Activated CD4-positive, alpha-beta T cell treated with anti-CD3 and anti-CD28 coated beads for 36 hours (primary cell): ENCODE data around the gene GHITM. TPM values are rescaled to one million over a fixed set of nuclear protein-coding genes. Genes with fewer than 3 reads are reported as not detected.
"Not testable (repeated sequence)": the region's sequence is repeated elsewhere in the genome, so short reads cannot be mapped to it uniquely, and the experiment has no call there.

Experiments
- ATAC-seq: fragments of 200-7000 bp; cut with Tn5 transposase; one replicate; pipeline ENCODE4 v1.10.0; 2021; ENCODE audit warnings: mild to moderate bottlenecking, moderate library complexity
- CTCF ChIA-PET: fragments of 350-600 bp; sonication (Branson Sonifier 250); formaldehyde crosslinking; loops from one replicate; lab custom pipeline; 2021; ENCODE audit warnings: antibody characterized with exemption; lab: Charles Lee
- POLR2A ChIA-PET: fragments of 350-600 bp; sonication (Branson Sonifier 250); formaldehyde crosslinking; loops from one replicate; lab custom pipeline; 2021; ENCODE audit warnings: antibody characterized with exemption, inconsistent platforms; lab: Charles Lee
- DNase-seq: peaks from one replicate; pipeline ENCODE4 v3.0.0-alpha.2; 2020
- H3K27ac Mint-ChIP-seq: one replicate; pipeline ENCODE4 v1.8.0; 2021; ENCODE audit warnings: mixed read lengths
- H3K27me3 Mint-ChIP-seq: one replicate; pipeline ENCODE4 v1.8.0; 2021; ENCODE audit warnings: mixed read lengths
- H3K36me3 Mint-ChIP-seq: one replicate; pipeline ENCODE4 v1.8.0; 2021; ENCODE audit warnings: low read depth, mixed read lengths
- H3K4me1 Mint-ChIP-seq: one replicate; pipeline ENCODE4 v1.8.0; 2021; ENCODE audit warnings: mixed read lengths
- H3K4me3 Mint-ChIP-seq: one replicate; pipeline ENCODE4 v1.8.0; 2021; ENCODE audit warnings: mild to moderate bottlenecking, moderate library complexity, mixed read lengths
- H3K9me3 Mint-ChIP-seq: one replicate; pipeline ENCODE4 v1.8.0; 2021; ENCODE audit warnings: low read depth, mixed read lengths
- intact Hi-C, 2 experiments: fragments of 100-400 bp; cut with DNase I in 1 of 2; cut with micrococcal nuclease in 1 of 2; formaldehyde crosslinking; loops; one replicate each; pipeline versions ENCODE4 v1.14.2 to v1.15.1; 2022 to 2024; cut with DNase I, micrococcal nuclease
- total RNA-seq, 2 experiments: library from RNA; stranded (reverse); gene quantifications; one replicate each; pipeline ENCODE4 v1.2.3, GENCODE V29; 2021

Gene GHITM
- total RNA-seq, 2 experiments from 2014 or later = 121 to 178 TPM

GRCh38 chr10:84148006-84148597, 8.8 kb downstream of the GHITM start:
- H3K27me3 Mint-ChIP-seq, H3K4me3 Mint-ChIP-seq, H3K9me3 Mint-ChIP-seq, H3K27ac Mint-ChIP-seq: not testable (repeated sequence)
- ChIA-PET CTCF (interaction anchor here (0.6 to 3.9 kb wide), 22 partner anchors 8 to 395 kb away, joined by 3 to 68 read pairs (median 6); partner anchors contain the start of genes CDHR1, GHITM and GPR15LG), POLR2A (interaction anchor here (0.6 to 0.9 kb wide), 3 partner anchors 9 to 66 kb away, joined by 3 to 10 read pairs (median 4); partner anchors contain the start of gene GHITM)
- intact Hi-C loops = loop anchor here (1.0 to 10.0 kb wide), 3 partner anchors 57 to 387 kb away; no protein-coding TSS in a partner anchor
- peaks cover 22% of the 10 kb centered on the region for H3K4me1 Mint-ChIP-seq
- ATAC-seq = peak; percentile 63
- DNase-seq = peak; percentile 15
- H3K36me3 Mint-ChIP-seq = peaks cover 56% of the 10 kb centered on the region

- no peak overlapping the region for H3K4me3 Mint-ChIP-seq
- H3K27me3 Mint-ChIP-seq = no peaks in the 10 kb centered on the region
- ATAC-seq (no peak), DNase-seq (no peak)
- H3K4me1 Mint-ChIP-seq = peaks cover 28% of the 10 kb centered on the region
- ChIA-PET CTCF (interaction anchor here (0.8 to 3.9 kb wide), 7 partner anchors 9 to 391 kb away, joined by 3 to 68 read pairs (median 4); partner anchors contain the start of gene GHITM), POLR2A (interaction anchor here (1.2 kb wide), 1 partner anchor 11 kb away, joined by 6 read pairs; the partner anchor contains the start of gene GHITM)
- peak overlapping the region; percentile 48 for H3K27ac Mint-ChIP-seq
- H3K36me3 Mint-ChIP-seq = peaks cover 57% of the 10 kb centered on the region
- H3K9me3 Mint-ChIP-seq = no peaks in the 10 kb centered on the region
- intact Hi-C loops = loop anchor here (5.0 to 10.0 kb wide), 2 partner anchors 107 to 385 kb away; no protein-coding TSS in a partner anchor
Measured at GRCh38 chr10:84149854-84150253, 10.5 kb downstream of the GHITM start.

- Mint-ChIP-seq H3K36me3 (peaks cover 50% of the 10 kb centered on the region), H3K27ac (peak overlapping the region; percentile 75), H3K4me1 (peaks cover 33% of the 10 kb centered on the region), H3K9me3 (no peaks in the 10 kb centered on the region), H3K4me3 (no peak overlapping the region), H3K27me3 (no peaks in the 10 kb centered on the region)
- intact Hi-C loops = loop anchor here in 1 of 2 experiments (2.0 kb wide), 1 partner anchor 14 kb away; the partner anchor contains the start of gene GHITM
- ATAC-seq (peak; percentile 57), DNase-seq (no peak)
- CTCF ChIA-PET = interaction anchor here (1.1 to 1.9 kb wide), 2 partner anchors 8 to 50 kb away, joined by 4 to 5 read pairs; no protein-coding TSS in a partner anchor
- POLR2A ChIA-PET = no interaction called here
Measured at GRCh38 chr10:84152769-84153168, 13.5 kb downstream of the GHITM start.

GRCh38 chr10:84155521-84155920, 16.2 kb downstream of the GHITM start:
- Mint-ChIP-seq H3K27ac (peak overlapping the region; percentile 60), H3K27me3 (no peaks in the 10 kb centered on the region), H3K9me3 (no peaks in the 10 kb centered on the region), H3K36me3 (peaks cover 35% of the 10 kb centered on the region), H3K4me1 (peaks cover 39% of the 10 kb centered on the region), H3K4me3 (no peak overlapping the region)
- POLR2A ChIA-PET = interaction anchor here (1.1 kb wide), 1 partner anchor 27 kb away, joined by 6 read pairs; no protein-coding TSS in a partner anchor
- CTCF ChIA-PET = interaction anchor here (0.7 to 2.0 kb wide), 3 partner anchors 8 to 174 kb away, joined by 3 to 14 read pairs (median 3); no protein-coding TSS in a partner anchor
- intact Hi-C loops = no loop called here
- ATAC-seq (no peak), DNase-seq (no peak)

- ChIA-PET POLR2A (interaction anchor here (1.1 kb wide), 1 partner anchor 26 kb away, joined by 6 read pairs; no protein-coding TSS in a partner anchor), CTCF (interaction anchor here (0.8 to 2.0 kb wide), 3 partner anchors 8 to 80 kb away, joined by 3 to 14 read pairs (median 5); no protein-coding TSS in a partner anchor)
- Mint-ChIP-seq H3K4me3 (no peak overlapping the region), H3K9me3 (no peaks in the 10 kb centered on the region), H3K36me3 (peaks cover 35% of the 10 kb centered on the region), H3K4me1 (peaks cover 39% of the 10 kb centered on the region), H3K27me3 (no peaks in the 10 kb centered on the region), H3K27ac (no peak overlapping the region)
- DNase-seq = no peak
- ATAC-seq = no peak
- intact Hi-C loops = loop anchor here in 1 of 2 experiments (2.0 kb wide), 1 partner anchor 49 kb away; no protein-coding TSS in a partner anchor
Measured at GRCh38 chr10:84156009-84156408, 16.7 kb downstream of the GHITM start.

GRCh38 chr10:84156768-84157167, 17.5 kb downstream of the GHITM start:
- Mint-ChIP-seq H3K9me3 (no peaks in the 10 kb centered on the region), H3K4me3 (no peak overlapping the region), H3K36me3 (peaks cover 33% of the 10 kb centered on the region), H3K27me3 (no peaks in the 10 kb centered on the region), H3K27ac (peak overlapping the region; percentile 77), H3K4me1 (peaks cover 37% of the 10 kb centered on the region)
- intact Hi-C loops = loop anchor here in 1 of 2 experiments (2.0 kb wide), 1 partner anchor 48 kb away; no protein-coding TSS in a partner anchor
- ChIA-PET CTCF (interaction anchor here (0.7 to 2.0 kb wide), 6 partner anchors 9 to 79 kb away, joined by 3 to 14 read pairs (median 4); no protein-coding TSS in a partner anchor), POLR2A (interaction anchor here (0.7 to 1.1 kb wide), 2 partner anchors 26 to 138 kb away, joined by 3 to 6 read pairs; no protein-coding TSS in a partner anchor)
- DNase-seq (peak; percentile 70), ATAC-seq (peak; percentile 90)

GRCh38 chr10:84158061-84158460, 18.8 kb downstream of the GHITM start:
- DNase-seq = no peak
- Mint-ChIP-seq H3K27me3 (no peaks in the 10 kb centered on the region), H3K4me1 (peaks cover 27% of the 10 kb centered on the region), H3K4me3 (no peak overlapping the region), H3K27ac (no peak overlapping the region), H3K36me3 (peaks cover 25% of the 10 kb centered on the region), H3K9me3 (no peaks in the 10 kb centered on the region)
- CTCF ChIA-PET = interaction anchor here (1.2 to 2.5 kb wide), 3 partner anchors 10 to 54 kb away, joined by 3 to 13 read pairs (median 4); no protein-coding TSS in a partner anchor
- ATAC-seq = no peak
- POLR2A ChIA-PET = no interaction called here
- intact Hi-C loops = no loop called here

- Mint-ChIP-seq H3K27ac (no peak overlapping the region), H3K27me3 (no peaks in the 10 kb centered on the region), H3K4me3 (no peak overlapping the region), H3K9me3 (no peaks in the 10 kb centered on the region), H3K4me1 (peaks cover 22% of the 10 kb centered on the region), H3K36me3 (peaks cover 21% of the 10 kb centered on the region)
- ChIA-PET POLR2A (no interaction called here), CTCF (interaction anchor here (0.7 to 2.5 kb wide), 4 partner anchors 9 to 117 kb away, joined by 3 to 13 read pairs (median 4); no protein-coding TSS in a partner anchor)
- ATAC-seq (no peak), DNase-seq (no peak)
- intact Hi-C loops = no loop called here
Measured at GRCh38 chr10:84158550-84158949, 19.2 kb downstream of the GHITM start.

GRCh38 chr10:84159076-84159685, 19.9 kb downstream of the GHITM start:
- Mint-ChIP-seq H3K36me3 (peaks cover 16% of the 10 kb centered on the region), H3K9me3 (no peaks in the 10 kb centered on the region), H3K27ac (no peak overlapping the region), H3K27me3 (no peaks in the 10 kb centered on the region), H3K4me3 (no peak overlapping the region), H3K4me1 (peaks cover 18% of the 10 kb centered on the region)
- ATAC-seq (no peak), DNase-seq (no peak)
- intact Hi-C loops = no loop called here
- POLR2A ChIA-PET = no interaction called here
- CTCF ChIA-PET = interaction anchor here (0.7 to 2.5 kb wide), 4 partner anchors 10 to 116 kb away, joined by 3 to 13 read pairs (median 4); no protein-coding TSS in a partner anchor

GRCh38 chr10:84160663-84161362, 21.5 kb downstream of the GHITM start:
- intact Hi-C loops = no loop called here
- Mint-ChIP-seq H3K36me3 (peaks cover 5% of the 10 kb centered on the region), H3K4me1 (peaks cover 18% of the 10 kb centered on the region), H3K27ac (no peak overlapping the region), H3K27me3 (no peaks in the 10 kb centered on the region), H3K9me3 (no peaks in the 10 kb centered on the region), H3K4me3 (no peak overlapping the region)
- ATAC-seq = no peak
- ChIA-PET POLR2A (no interaction called here), CTCF (interaction anchor here (1.0 to 2.0 kb wide), 3 partner anchors 9 to 23 kb away, joined by 3 to 12 read pairs (median 4); no protein-coding TSS in a partner anchor)
- DNase-seq = no peak
